Measurements from ENCODE around the gene PRKCH. TPM values are rescaled to one million over a fixed set of nuclear protein-coding genes. Genes with fewer than 3 reads are reported as not detected.

Gene PRKCH
- polyA plus RNA-seq, 1 donor from 2014 or later, result 2.0 TPM

DNA sequence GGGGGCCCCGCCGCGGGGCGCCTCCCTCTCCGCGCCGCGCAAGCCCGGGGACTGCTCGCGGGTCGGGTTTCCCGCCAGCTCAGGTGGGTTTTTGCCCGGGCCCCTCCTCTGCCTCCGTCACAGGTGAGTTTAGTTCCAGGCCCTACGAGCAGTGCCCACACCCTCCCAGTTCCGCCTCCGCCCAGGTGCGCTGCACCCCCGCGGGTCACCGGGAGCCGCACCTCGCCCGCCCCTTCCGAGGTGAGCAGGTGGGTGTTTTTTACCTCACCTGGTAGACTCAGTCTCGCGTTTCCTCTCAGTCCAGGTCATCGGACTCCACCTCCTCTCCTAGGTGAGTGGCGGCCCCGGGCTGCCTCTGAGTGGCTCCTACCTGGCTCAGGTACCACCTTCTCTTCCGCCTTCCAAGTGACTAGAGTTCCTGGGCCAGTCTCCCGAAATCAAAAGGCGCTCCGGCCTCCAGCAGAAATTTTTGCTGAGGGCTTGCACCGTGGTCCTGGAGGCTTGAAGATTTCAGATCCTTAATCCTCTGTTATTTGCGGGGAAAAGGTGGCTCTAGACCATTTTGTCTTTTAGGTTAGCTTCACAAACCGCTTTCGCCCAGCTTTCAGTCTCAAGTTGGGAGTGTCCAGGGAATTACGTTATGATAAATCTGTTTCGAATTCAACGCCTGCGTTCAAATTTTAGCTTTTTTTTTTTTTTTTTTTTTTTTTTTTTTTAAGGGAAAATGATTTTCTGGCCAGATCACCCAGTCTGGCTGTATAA is 40.0 kb upstream of the PRKCH start, which contains the start of gene TMEM30B:
Gene TMEM30B (minus strand): TSS at position 153 of the 762 bp plus-strand sequence. CDS start 191 bp downstream, outside the sequence.
- Histone ChIP-seq H3K4me3 (ENCODE audit: low read length) (peak within 1 kb of the TSS; percentile 63), H3K27me3 (ENCODE audit: insufficient read depth, low read depth, low read length) (peaks cover 72% of the 10 kb centered on the region), H3K9me3 (ENCODE audit: low read length) (peaks cover 13% of the 10 kb centered on the region), H4K20me1 (ENCODE audit: insufficient read depth) (no peaks in the 10 kb centered on the region), H3K36me3 (ENCODE audit: insufficient read depth, low read length) (no peaks in the 10 kb centered on the region), H3K27ac (ENCODE audit: low read length) (no peak within 1 kb of the TSS), H3K4me2 (ENCODE audit: low read length) (no peak within 1 kb of the TSS), H3F3A (ENCODE audit: insufficient read depth, low read length, poor library complexity, severe bottlenecking) (no peaks in the 10 kb centered on the region), H3K9me2 (ENCODE audit: insufficient read depth, low read length) (no peaks in the 10 kb centered on the region), H2AFZ (ENCODE audit: low read depth, low read length) (peak within 1 kb of the TSS; percentile 5), H3K79me2 (replicated peaks; ENCODE audit: insufficient read depth, low read length) (no peaks in the 10 kb centered on the region), H3K9ac (ENCODE audit: low read length) (no peak within 1 kb of the TSS)
- TF ChIP-seq POLR2AphosphoS5 (IDR thresholded peaks at IDR 0.05), result no peak
- no peak for TF ChIP-seq SMC3 (conservative IDR thresholded peaks at IDR 0.05; ENCODE audit: poor library complexity)
- no peak for TF ChIP-seq EZH2 (IDR thresholded peaks at IDR 0.05; ENCODE audit: borderline replicate concordance, insufficient read depth, low read length, poor library complexity, severe bottlenecking)
- no peak for TF ChIP-seq EP300 (conservative IDR thresholded peaks at IDR 0.05; ENCODE audit: poor library complexity, severe bottlenecking)
- TF ChIP-seq, protein P1, sequence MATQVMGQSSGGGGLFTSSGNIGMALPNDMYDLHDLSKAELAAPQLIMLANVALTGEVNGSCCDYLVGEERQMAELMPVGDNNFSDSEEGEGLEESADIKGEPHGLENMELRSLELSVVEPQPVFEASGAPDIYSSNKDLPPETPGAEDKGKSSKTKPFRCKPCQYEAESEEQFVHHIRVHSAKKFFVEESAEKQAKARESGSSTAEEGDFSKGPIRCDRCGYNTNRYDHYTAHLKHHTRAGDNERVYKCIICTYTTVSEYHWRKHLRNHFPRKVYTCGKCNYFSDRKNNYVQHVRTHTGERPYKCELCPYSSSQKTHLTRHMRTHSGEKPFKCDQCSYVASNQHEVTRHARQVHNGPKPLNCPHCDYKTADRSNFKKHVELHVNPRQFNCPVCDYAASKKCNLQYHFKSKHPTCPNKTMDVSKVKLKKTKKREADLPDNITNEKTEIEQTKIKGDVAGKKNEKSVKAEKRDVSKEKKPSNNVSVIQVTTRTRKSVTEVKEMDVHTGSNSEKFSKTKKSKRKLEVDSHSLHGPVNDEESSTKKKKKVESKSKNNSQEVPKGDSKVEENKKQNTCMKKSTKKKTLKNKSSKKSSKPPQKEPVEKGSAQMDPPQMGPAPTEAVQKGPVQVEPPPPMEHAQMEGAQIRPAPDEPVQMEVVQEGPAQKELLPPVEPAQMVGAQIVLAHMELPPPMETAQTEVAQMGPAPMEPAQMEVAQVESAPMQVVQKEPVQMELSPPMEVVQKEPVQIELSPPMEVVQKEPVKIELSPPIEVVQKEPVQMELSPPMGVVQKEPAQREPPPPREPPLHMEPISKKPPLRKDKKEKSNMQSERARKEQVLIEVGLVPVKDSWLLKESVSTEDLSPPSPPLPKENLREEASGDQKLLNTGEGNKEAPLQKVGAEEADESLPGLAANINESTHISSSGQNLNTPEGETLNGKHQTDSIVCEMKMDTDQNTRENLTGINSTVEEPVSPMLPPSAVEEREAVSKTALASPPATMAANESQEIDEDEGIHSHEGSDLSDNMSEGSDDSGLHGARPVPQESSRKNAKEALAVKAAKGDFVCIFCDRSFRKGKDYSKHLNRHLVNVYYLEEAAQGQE (IDR thresholded peaks at IDR 0.05; ENCODE audit: borderline replicate concordance), result no peak
- no peak for TF ChIP-seq MXI1 (conservative IDR thresholded peaks at IDR 0.05; ENCODE audit: poor library complexity, severe bottlenecking)
- TF ChIP-seq TAF1 (IDR thresholded peaks at IDR 0.05; ENCODE audit: low read depth), result no peak
- TF ChIP-seq, protein P2, sequence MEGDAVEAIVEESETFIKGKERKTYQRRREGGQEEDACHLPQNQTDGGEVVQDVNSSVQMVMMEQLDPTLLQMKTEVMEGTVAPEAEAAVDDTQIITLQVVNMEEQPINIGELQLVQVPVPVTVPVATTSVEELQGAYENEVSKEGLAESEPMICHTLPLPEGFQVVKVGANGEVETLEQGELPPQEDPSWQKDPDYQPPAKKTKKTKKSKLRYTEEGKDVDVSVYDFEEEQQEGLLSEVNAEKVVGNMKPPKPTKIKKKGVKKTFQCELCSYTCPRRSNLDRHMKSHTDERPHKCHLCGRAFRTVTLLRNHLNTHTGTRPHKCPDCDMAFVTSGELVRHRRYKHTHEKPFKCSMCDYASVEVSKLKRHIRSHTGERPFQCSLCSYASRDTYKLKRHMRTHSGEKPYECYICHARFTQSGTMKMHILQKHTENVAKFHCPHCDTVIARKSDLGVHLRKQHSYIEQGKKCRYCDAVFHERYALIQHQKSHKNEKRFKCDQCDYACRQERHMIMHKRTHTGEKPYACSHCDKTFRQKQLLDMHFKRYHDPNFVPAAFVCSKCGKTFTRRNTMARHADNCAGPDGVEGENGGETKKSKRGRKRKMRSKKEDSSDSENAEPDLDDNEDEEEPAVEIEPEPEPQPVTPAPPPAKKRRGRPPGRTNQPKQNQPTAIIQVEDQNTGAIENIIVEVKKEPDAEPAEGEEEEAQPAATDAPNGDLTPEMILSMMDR (IDR thresholded peaks at IDR 0.05; ENCODE audit: poor library complexity, severe bottlenecking), result no peak
- TF ChIP-seq RAD21 (conservative IDR thresholded peaks at IDR 0.05), result no peak

DNA sequence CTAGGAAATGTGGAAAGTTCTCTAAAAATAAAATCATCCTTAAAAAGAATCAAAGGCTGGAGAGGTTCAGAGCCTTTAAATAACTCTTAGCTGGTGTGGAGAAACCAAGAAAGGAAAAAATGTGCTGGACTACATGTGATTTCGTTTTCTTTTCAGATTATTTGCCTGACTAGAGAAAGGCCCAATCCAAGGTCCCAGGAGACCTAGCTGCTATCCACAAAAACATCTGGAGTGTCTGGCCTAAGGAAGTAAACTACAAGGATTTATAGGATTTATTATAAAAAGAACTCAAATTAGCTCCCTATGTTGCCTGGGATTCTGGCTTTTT is 39.5 kb upstream of the PRKCH start:
- TF ChIP-seq SMC3 (conservative IDR thresholded peaks at IDR 0.05; ENCODE audit: poor library complexity), result no peak
- no peak for TF ChIP-seq RAD21 (conservative IDR thresholded peaks at IDR 0.05)
- no peak for TF ChIP-seq MXI1 (conservative IDR thresholded peaks at IDR 0.05; ENCODE audit: poor library complexity, severe bottlenecking)
- TF ChIP-seq EZH2 (IDR thresholded peaks at IDR 0.05; ENCODE audit: borderline replicate concordance, insufficient read depth, low read length, poor library complexity, severe bottlenecking), result no peak
- TF ChIP-seq, protein P2 (IDR thresholded peaks at IDR 0.05; ENCODE audit: poor library complexity, severe bottlenecking), result no peak
- TF ChIP-seq POLR2AphosphoS5 (IDR thresholded peaks at IDR 0.05), result no peak
- no peak for TF ChIP-seq TAF1 (IDR thresholded peaks at IDR 0.05; ENCODE audit: low read depth)
- TF ChIP-seq, protein P1 (IDR thresholded peaks at IDR 0.05; ENCODE audit: borderline replicate concordance), result no peak
- no peak for TF ChIP-seq EP300 (conservative IDR thresholded peaks at IDR 0.05; ENCODE audit: poor library complexity, severe bottlenecking)
- Histone ChIP-seq H3K9ac (ENCODE audit: low read length) (no peak overlapping the region), H3K36me3 (ENCODE audit: insufficient read depth, low read length) (no peaks in the 10 kb centered on the region), H3K4me2 (ENCODE audit: low read length) (no peak overlapping the region), H3K9me3 (ENCODE audit: low read length) (peaks cover 13% of the 10 kb centered on the region), H3K27ac (ENCODE audit: low read length) (no peak overlapping the region), H2AFZ (ENCODE audit: low read depth, low read length) (no peak overlapping the region), H3F3A (ENCODE audit: insufficient read depth, low read length, poor library complexity, severe bottlenecking) (no peaks in the 10 kb centered on the region), H3K4me3 (ENCODE audit: low read length) (no peak overlapping the region), H3K9me2 (ENCODE audit: insufficient read depth, low read length) (no peaks in the 10 kb centered on the region), H4K20me1 (ENCODE audit: insufficient read depth) (no peaks in the 10 kb centered on the region), H3K27me3 (ENCODE audit: insufficient read depth, low read depth, low read length) (peaks cover 72% of the 10 kb centered on the region), H3K79me2 (replicated peaks; ENCODE audit: insufficient read depth, low read length) (no peaks in the 10 kb centered on the region)
